Gastroesophageal sphincter (tissue), 4 donors: ENCODE data around the gene FHIT. TPM values are rescaled to one million over a fixed set of nuclear protein-coding genes. Genes with fewer than 3 reads are reported as not detected.

Experiments
- ATAC-seq: fragments of 150-250 bp; one replicate; pipeline ENCODE4 v1.9.1; 2016; ENCODE audit warnings: mild to moderate bottlenecking, moderate library complexity
- H3K27ac ChIP-seq, 4 donors: fragments of 200-600 bp; sonication (generic) in 3 of 4; 1 replicate in 3 of 4; 2 replicates in 1 of 4; pipeline ENCODE4 v1.5.1; 2016 to 2019
- H3K27me3 ChIP-seq: fragments of 200-600 bp; sonication (generic); one replicate; pipeline ENCODE4 v1.5.1; 2019
- H3K36me3 ChIP-seq, 2 donors: fragments of 200-600 bp; sonication (generic); one replicate each; pipeline ENCODE4 v1.5.1; 2019; ENCODE audit warnings: control low read depth in 1 of 2
- H3K4me1 ChIP-seq, 3 donors: fragments of 200-600 bp; sonication (generic); 1 replicate in 2 of 3; 2 replicates in 1 of 3; pipeline ENCODE4 v1.5.1; 2016 to 2019; ENCODE audit warnings: control low read depth in 2 of 3
- H3K4me3 ChIP-seq, 2 donors: fragments of 200-600 bp; sonication (generic); one replicate each; pipeline ENCODE4 v1.5.1; 2019; ENCODE audit warnings: mild to moderate bottlenecking in 1 of 2, moderate library complexity in 1 of 2
- H3K9me3 ChIP-seq, 3 donors: fragments of 200-600 bp; sonication (generic); one replicate each; pipeline ENCODE4 v1.5.1; 2017 to 2019; ENCODE audit warnings: control low read depth in 2 of 3
- EP300 ChIP-seq: sonication (generic); formaldehyde crosslinking; IDR thresholded peaks from one replicate; pipeline ENCODE4 v1.6.1; 2017; ENCODE audit warnings: antibody characterized with exemption, mild to moderate bottlenecking
- POLR2A ChIP-seq, 2 donors: fragments of 450-650 bp; IDR thresholded peaks; one replicate each; pipeline ENCODE4 v1.6.1; 2017; ENCODE audit warnings: antibody characterized with exemption in 2 of 2, mild to moderate bottlenecking in 2 of 2, moderate library complexity in 1 of 2
- POLR2AphosphoS5 ChIP-seq: sonication (generic); formaldehyde crosslinking; IDR thresholded peaks from one replicate; pipeline ENCODE4 v1.6.1; 2017; ENCODE audit warnings: antibody characterized with exemption
- WGBS, 2 donors: methylation state at CpG; one replicate each; pipeline ENCODE4 v1.1.5; 2018; ENCODE audit warnings: low coverage in 1 of 2; 5-methylcytosine and 5-hydroxymethylcytosine counted together
- total RNA-seq, 4 donors: library from RNA; depleted of rRNA; stranded (reverse); fragments of >200 nt; gene quantifications; one replicate each; pipeline ENCODE4 v1.1.0, GENCODE V29; 2016
- TF ChIP-seq, protein P1 (sequence below), 4 experiments: fragments of 200-600 bp in 2 of 4; fragments of 450-650 bp in 2 of 4; sonication (generic) in 1 of 4; IDR thresholded peaks; one replicate each; pipeline ENCODE4 v1.5.1; 2017 to 2019; ENCODE audit warnings: antibody characterized with exemption in 4 of 4, mild to moderate bottlenecking in 2 of 4, moderate library complexity in 2 of 4

The FHIT gene
- total RNA-seq, 4 donors from 2014 or later: 1.4 to 7.3 (median 3.9) TPM

DNA sequence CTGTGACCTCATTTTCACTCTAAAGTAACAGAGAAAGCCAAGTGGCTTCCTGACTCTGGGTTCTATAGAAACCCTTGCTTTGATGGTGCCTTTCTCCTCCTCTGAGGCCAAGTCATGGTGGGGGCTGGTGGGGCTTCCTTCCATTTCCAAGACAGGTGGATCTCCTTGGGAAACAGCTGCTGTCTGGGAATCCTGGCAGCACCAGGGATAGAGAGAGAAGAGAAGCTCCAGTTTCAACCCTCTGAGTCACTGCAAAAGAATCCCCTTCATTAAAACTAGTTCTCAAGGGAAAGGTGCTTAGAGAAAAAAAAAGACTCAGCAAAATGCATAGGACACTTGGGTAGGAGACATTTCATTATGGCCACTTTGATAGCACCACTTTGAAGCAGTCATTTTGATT, 614.4 kb downstream of the FHIT start:
- H3K4me1 ChIP-seq: no peaks in the 10 kb centered on the region
- H3K9me3 ChIP-seq: no peaks in the 10 kb centered on the region
- no peak overlapping the region for H3K27ac ChIP-seq
- H3K4me3 ChIP-seq: no peak overlapping the region
- no peaks in the 10 kb centered on the region for H3K27me3 ChIP-seq
- TF ChIP-seq POLR2AphosphoS5 (no peak), POLR2A (IDR thresholded peaks at IDR 0.05) (no peak), EP300 (no peak)
- TF ChIP-seq, protein P1, sequence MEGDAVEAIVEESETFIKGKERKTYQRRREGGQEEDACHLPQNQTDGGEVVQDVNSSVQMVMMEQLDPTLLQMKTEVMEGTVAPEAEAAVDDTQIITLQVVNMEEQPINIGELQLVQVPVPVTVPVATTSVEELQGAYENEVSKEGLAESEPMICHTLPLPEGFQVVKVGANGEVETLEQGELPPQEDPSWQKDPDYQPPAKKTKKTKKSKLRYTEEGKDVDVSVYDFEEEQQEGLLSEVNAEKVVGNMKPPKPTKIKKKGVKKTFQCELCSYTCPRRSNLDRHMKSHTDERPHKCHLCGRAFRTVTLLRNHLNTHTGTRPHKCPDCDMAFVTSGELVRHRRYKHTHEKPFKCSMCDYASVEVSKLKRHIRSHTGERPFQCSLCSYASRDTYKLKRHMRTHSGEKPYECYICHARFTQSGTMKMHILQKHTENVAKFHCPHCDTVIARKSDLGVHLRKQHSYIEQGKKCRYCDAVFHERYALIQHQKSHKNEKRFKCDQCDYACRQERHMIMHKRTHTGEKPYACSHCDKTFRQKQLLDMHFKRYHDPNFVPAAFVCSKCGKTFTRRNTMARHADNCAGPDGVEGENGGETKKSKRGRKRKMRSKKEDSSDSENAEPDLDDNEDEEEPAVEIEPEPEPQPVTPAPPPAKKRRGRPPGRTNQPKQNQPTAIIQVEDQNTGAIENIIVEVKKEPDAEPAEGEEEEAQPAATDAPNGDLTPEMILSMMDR (IDR thresholded peaks at IDR 0.05): no peak
- no peaks in the 10 kb centered on the region for H3K36me3 ChIP-seq
- no peak for ATAC-seq

DNA sequence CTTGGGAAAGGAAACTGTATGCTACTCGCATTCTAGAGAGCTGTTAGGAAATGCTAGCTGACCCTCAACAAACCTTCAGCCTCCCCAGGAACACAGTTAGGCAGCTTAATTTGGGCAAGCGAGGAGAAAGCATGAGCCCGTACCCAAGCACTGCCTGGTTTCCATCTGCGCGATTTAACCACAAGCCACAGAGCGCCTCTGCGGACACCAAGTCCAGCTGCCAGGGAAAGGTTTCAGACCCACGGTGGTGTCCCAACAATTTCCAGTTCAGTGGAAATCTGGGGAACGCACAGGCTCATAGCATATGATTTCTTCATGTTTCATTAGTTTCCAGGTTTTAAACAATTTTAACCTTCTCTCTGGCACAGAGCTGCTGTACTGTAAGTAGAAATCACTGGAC, 617.6 kb downstream of the FHIT start:
- 25 to 91% methylated on average over 2 to 7 of the region's 9 CpGs for WGBS, 2 donors
- Histone ChIP-seq H3K4me3 (no peak overlapping the region), H3K4me1 (no peaks in the 10 kb centered on the region), H3K27me3 (no peaks in the 10 kb centered on the region), H3K36me3 (no peaks in the 10 kb centered on the region), H3K9me3 (no peaks in the 10 kb centered on the region), H3K27ac (no peak overlapping the region)
- no peak for ATAC-seq
- no peak for TF ChIP-seq POLR2A (IDR thresholded peaks at IDR 0.05)

DNA sequence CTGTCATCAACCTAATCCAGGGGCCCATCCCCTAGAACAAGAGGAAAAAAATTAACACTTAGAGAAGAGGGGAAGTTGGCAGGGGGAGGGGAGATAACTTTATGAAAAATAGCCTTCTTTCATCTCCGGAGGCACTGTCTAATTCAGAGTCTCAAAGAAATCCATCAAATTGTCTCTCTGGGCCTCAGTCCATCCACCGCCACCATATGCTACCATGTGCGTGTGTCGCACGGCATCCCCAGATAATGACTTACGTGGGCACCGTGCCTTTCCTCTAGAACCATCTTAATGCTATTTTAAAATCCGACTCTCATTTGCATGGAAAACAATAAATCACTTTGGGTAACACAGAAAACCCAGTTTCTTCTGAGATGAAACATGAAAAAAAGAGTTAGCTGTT, 619.7 kb downstream of the FHIT start:
- Histone ChIP-seq H3K27me3 (no peaks in the 10 kb centered on the region), H3K9me3 (no peaks in the 10 kb centered on the region), H3K27ac (no peak overlapping the region), H3K4me1 (no peaks in the 10 kb centered on the region), H3K4me3 (no peak overlapping the region), H3K36me3 (no peaks in the 10 kb centered on the region)
- 92 to 95% methylated on average over 4 to 8 of the region's 8 CpGs for WGBS, 2 donors
- TF ChIP-seq POLR2A (IDR thresholded peaks at IDR 0.05): no peak
- no peak for TF ChIP-seq EP300
- TF ChIP-seq POLR2AphosphoS5: no peak
- ATAC-seq: no peak

DNA sequence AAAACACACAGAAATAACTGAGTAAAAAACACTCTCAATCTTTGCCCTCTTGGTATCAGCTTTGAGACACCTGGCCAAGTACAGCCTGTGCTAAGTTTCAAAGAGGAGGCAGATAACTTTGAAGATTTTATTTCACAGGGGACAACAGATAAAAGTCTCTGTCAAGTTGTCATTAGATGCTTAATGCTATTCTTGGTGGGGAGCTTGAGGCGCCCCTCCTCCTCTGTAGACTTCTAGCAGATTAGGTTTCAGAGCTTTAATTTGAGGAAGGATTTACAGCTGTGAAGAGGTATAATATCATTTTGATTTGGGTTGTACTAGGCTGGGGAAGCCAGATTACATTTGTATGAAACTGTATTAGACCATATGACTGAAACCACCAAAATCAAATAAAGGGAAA, 620.3 kb downstream of the FHIT start:
- H3K27ac ChIP-seq: no peak overlapping the region
- WGBS, 2 donors: 86 to 91% methylated on average over 1 of the region's 1 CpG
- H3K27me3 ChIP-seq: no peaks in the 10 kb centered on the region
- H3K9me3 ChIP-seq: no peaks in the 10 kb centered on the region
- H3K36me3 ChIP-seq: no peaks in the 10 kb centered on the region
- ATAC-seq: no peak
- TF ChIP-seq, protein P1 (IDR thresholded peaks at IDR 0.05): no peak
- TF ChIP-seq EP300 (no peak), POLR2A (IDR thresholded peaks at IDR 0.05) (no peak), POLR2AphosphoS5 (no peak)
- no peak overlapping the region for H3K4me3 ChIP-seq
- H3K4me1 ChIP-seq: no peaks in the 10 kb centered on the region

DNA sequence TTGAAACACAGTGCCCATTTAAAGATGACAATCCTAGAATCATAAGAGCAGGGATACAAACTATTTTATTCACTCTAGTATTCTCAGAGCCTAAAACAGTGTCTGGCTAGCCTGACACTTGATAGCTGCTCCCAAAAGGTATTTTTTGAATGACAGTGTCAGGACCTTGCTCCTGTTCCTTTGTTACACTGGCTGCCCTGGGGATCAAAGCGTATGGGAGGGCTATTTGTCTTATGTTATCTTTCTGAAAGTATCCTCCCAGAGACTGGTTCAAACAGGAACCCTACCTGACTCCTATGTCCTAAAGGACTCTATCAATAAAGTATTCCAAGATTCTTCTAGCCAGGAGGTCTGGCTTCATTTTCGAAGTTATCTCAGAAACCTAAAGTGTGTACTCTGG, 621.4 kb downstream of the FHIT start:
- Histone ChIP-seq H3K27ac (no peak overlapping the region), H3K4me3 (no peak overlapping the region), H3K4me1 (no peaks in the 10 kb centered on the region), H3K9me3 (no peaks in the 10 kb centered on the region), H3K27me3 (no peaks in the 10 kb centered on the region), H3K36me3 (no peaks in the 10 kb centered on the region)
- 60 to 79% methylated on average over 2 of the region's 2 CpGs for WGBS, 2 donors
- ATAC-seq: no peak
- no peak for TF ChIP-seq POLR2A (IDR thresholded peaks at IDR 0.05)

DNA sequence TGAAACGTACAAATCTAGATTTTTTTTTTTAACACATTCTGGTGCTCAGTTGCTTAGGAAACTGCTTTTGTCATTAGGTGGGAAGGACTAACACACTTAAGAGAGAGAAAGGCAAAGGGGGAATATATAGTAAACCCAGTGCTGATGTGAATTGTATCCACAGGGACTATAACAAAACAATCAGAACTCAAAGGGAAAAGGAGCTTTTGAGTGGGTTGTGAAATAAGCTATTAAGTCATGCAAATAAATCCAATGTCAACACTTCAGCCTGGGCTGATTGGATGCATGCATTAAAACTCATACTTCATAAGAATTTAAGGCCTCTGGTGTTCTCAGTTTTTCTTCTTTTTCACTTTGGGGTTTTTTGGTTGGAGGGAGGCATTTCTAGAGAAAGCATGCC, 628.9 kb downstream of the FHIT start:
- Histone ChIP-seq H3K27me3 (no peaks in the 10 kb centered on the region), H3K36me3 (no peaks in the 10 kb centered on the region), H3K4me1 (no peaks in the 10 kb centered on the region), H3K9me3 (no peaks in the 10 kb centered on the region), H3K4me3 (no peak overlapping the region), H3K27ac (no peak overlapping the region)
- no peak for ATAC-seq
- WGBS, 2 donors: 71 to 91% methylated on average over 1 of the region's 1 CpG
- TF ChIP-seq EP300 (no peak), POLR2AphosphoS5 (no peak), POLR2A (IDR thresholded peaks at IDR 0.05) (no peak)
- TF ChIP-seq, protein P1 (IDR thresholded peaks at IDR 0.05): no peak

DNA sequence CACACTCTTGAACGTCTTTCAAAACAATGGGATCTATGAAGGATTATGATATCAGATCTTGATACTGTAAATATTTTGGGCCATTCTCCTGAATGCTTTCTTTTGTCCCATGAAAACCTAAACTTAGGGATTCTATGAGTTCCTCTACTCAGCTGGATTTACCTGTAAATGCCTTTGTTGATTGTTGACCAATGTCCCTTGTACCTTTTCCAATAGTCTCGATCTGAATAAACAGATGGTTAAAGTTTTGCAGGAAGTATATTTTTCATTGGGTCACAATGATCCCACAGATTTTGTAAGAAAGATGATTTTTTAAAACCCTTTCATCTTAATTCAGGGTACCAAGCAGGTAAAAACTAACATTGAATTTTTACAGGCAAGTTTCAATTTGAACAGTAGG, 634.1 kb downstream of the FHIT start:
- 67 to 91% methylated on average over 2 of the region's 2 CpGs for WGBS, 2 donors
- no peaks in the 10 kb centered on the region for H3K36me3 ChIP-seq
- ATAC-seq: no peak
- TF ChIP-seq EP300: no peak
- TF ChIP-seq, protein P1 (IDR thresholded peaks at IDR 0.05): no peak
- TF ChIP-seq POLR2A (IDR thresholded peaks at IDR 0.05): no peak
- TF ChIP-seq POLR2AphosphoS5: no peak
- H3K27me3 ChIP-seq: no peaks in the 10 kb centered on the region
- H3K4me1 ChIP-seq: no peaks in the 10 kb centered on the region
- no peak overlapping the region for H3K4me3 ChIP-seq
- no peaks in the 10 kb centered on the region for H3K9me3 ChIP-seq
- H3K27ac ChIP-seq: no peak overlapping the region
